ENCODE data around the gene TES. TPM values are rescaled to one million over a fixed set of nuclear protein-coding genes. Genes with fewer than 3 reads are reported as not detected.

Gene TES
- total RNA-seq, 1 experiment from 2014 or later = 126 TPM

DNA sequence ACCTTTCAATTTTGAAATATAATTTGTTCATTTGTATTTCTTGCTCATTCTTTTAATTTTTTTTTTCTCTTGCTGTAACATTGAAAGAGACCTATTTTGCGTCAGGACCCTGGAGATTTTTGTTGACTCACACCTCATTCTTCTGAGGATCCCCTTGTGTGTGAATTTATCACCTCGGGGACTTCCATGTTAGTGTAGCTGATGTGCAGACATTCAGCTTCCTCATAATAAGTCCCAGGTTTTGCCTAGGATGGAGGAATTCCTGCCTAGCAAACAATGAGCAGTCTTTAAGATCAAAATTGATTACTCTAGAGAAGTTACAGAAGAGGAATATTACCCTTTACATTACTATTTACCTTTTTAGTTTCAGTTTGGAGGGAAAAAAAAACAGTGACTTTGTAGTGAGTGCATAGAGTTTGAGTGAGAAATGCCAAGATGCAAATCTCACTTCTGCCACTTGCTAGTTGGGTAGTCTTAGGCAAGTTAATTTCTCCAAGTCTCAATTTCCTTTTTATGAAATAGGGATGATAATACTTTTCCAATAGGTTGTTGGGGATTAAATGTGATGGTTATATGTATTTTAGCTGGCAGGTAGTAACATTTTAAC is 14.3 kb downstream of the TES start:
- no peaks in the 10 kb centered on the region for H3K27me3 Mint-ChIP-seq (ENCODE audit: unreplicated experiment)
- H3K27ac Mint-ChIP-seq (ENCODE audit: unreplicated experiment) = peak overlapping the region; percentile 39
- no peak overlapping the region for H3K4me3 Mint-ChIP-seq (ENCODE audit: low read depth, unreplicated experiment)
- peaks cover 61% of the 10 kb centered on the region for H3K4me1 Mint-ChIP-seq (ENCODE audit: low read depth, unreplicated experiment)
- intact Hi-C loops (cut with micrococcal nuclease; ENCODE audit: unreplicated experiment) = loop anchor here (1.0 kb wide), 1 partner anchor 8 kb away; no protein-coding TSS in a partner anchor
- no peaks in the 10 kb centered on the region for H3K9me3 Mint-ChIP-seq (ENCODE audit: low read depth, unreplicated experiment)
- TF ChIP-seq CTCF (IDR thresholded peaks at IDR 0.05; ENCODE audit: unreplicated experiment) = no peak
- no peaks in the 10 kb centered on the region for H3K36me3 Mint-ChIP-seq (ENCODE audit: insufficient read depth, unreplicated experiment)
- BruUV-seq (replicated peaks) = no TSS peak
- CTCF ChIA-PET = no interaction called here
- DNase-seq = no peak

GRCh38 chr7:116225860-116226259 is 15.5 kb downstream of the TES start:
- Mint-ChIP-seq H3K36me3 (ENCODE audit: insufficient read depth, unreplicated experiment) (peaks cover 9% of the 10 kb centered on the region), H3K4me3 (ENCODE audit: low read depth, unreplicated experiment) (no peak overlapping the region), H3K27ac (ENCODE audit: unreplicated experiment) (no peak overlapping the region), H3K27me3 (ENCODE audit: unreplicated experiment) (no peaks in the 10 kb centered on the region), H3K4me1 (ENCODE audit: low read depth, unreplicated experiment) (peaks cover 70% of the 10 kb centered on the region), H3K9me3 (ENCODE audit: low read depth, unreplicated experiment) (no peaks in the 10 kb centered on the region)
- DNase-seq = no peak
- BruUV-seq (replicated peaks) = no TSS peak
- intact Hi-C loops (cut with micrococcal nuclease; ENCODE audit: unreplicated experiment) = no loop called here
- CTCF ChIA-PET = interaction anchor here (0.6 kb wide), 1 partner anchor 602 kb away, joined by 3 read pairs; no protein-coding TSS in a partner anchor
- TF ChIP-seq CTCF (IDR thresholded peaks at IDR 0.05; ENCODE audit: unreplicated experiment) = no peak

GRCh38 chr7:116226664-116227063 is 16.3 kb downstream of the TES start:
- H3K9me3 Mint-ChIP-seq (ENCODE audit: low read depth, unreplicated experiment) = no peaks in the 10 kb centered on the region
- H3K4me3 Mint-ChIP-seq (ENCODE audit: low read depth, unreplicated experiment) = no peak overlapping the region
- no peak for DNase-seq
- no peaks in the 10 kb centered on the region for H3K27me3 Mint-ChIP-seq (ENCODE audit: unreplicated experiment)
- H3K36me3 Mint-ChIP-seq (ENCODE audit: insufficient read depth, unreplicated experiment) = peaks cover 11% of the 10 kb centered on the region
- no peak overlapping the region for H3K27ac Mint-ChIP-seq (ENCODE audit: unreplicated experiment)
- no TSS peak for BruUV-seq (replicated peaks)
- H3K4me1 Mint-ChIP-seq (ENCODE audit: low read depth, unreplicated experiment) = peaks cover 72% of the 10 kb centered on the region
- CTCF ChIA-PET = interaction anchor here (0.6 kb wide), 1 partner anchor 365 kb away, joined by 3 read pairs; no protein-coding TSS in a partner anchor
- intact Hi-C loops (cut with micrococcal nuclease; ENCODE audit: unreplicated experiment) = no loop called here
- TF ChIP-seq CTCF (IDR thresholded peaks at IDR 0.05; ENCODE audit: unreplicated experiment) = no peak

GRCh38 chr7:116227678-116228239 is 17.4 kb downstream of the TES start:
- DNase-seq = no peak
- Mint-ChIP-seq H3K27ac (ENCODE audit: unreplicated experiment) (peak overlapping the region; percentile 23), H3K4me1 (ENCODE audit: low read depth, unreplicated experiment) (peaks cover 68% of the 10 kb centered on the region), H3K4me3 (ENCODE audit: low read depth, unreplicated experiment) (no peak overlapping the region), H3K36me3 (ENCODE audit: insufficient read depth, unreplicated experiment) (peaks cover 11% of the 10 kb centered on the region), H3K9me3 (ENCODE audit: low read depth, unreplicated experiment) (no peaks in the 10 kb centered on the region), H3K27me3 (ENCODE audit: unreplicated experiment) (no peaks in the 10 kb centered on the region)
- TF ChIP-seq CTCF (IDR thresholded peaks at IDR 0.05; ENCODE audit: unreplicated experiment) = no peak
- intact Hi-C loops (cut with micrococcal nuclease; ENCODE audit: unreplicated experiment) = no loop called here
- CTCF ChIA-PET = no interaction called here
- no TSS peak for BruUV-seq (replicated peaks)
